ENCODE data around the gene TMEM181. TPM values are rescaled to one million over a fixed set of nuclear protein-coding genes. Genes with fewer than 3 reads are reported as not detected.
"Not testable (repeated sequence)": the region's sequence is repeated elsewhere in the genome, so short reads cannot be mapped to it uniquely, and the experiment has no call there.

Gene TMEM181
- total and polyA plus RNA-seq, 12 donors: 8.8 to 29.1 (median 20.5) TPM

DNA sequence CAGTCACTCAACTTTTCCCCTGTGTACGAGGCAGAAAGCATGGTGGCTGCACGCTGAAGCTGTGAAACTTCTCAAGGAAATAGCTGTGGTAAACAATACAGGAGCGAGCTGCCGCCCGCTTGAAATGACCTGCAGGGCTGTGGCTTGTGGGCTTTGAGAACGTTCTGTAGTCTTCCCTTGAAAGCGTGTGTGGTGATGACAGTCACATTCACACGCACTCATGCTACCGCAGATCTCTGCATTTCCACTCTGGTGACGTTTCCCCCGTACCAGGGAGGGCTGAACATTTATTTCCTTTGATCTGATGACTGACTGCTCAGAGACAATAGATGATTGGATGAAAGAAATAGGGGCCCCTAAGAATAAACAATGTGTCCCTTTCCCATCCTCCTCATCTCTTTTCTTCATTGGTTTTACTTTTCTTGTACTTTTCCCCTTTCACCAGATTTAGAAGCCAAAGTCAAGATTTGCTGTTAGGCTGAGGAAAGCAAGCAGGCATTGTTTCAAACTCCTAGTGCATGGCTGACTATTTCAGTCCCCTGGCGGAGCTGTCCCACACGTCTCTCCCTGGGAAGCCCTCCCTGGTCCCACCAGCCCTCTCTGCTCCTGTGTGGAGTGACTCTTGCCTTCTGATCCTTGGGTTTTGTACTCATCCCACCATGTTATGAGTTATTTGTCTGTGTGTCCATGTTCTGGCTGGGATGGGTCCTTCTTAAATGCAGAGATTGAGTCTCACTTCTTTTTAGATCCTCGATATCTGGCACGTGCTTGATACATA, 93.9 kb downstream of the TMEM181 start:
- Histone ChIP-seq H3K27me3 (no peaks in the 10 kb centered on the region), H3K4me1 (replicated peaks in 1 of 2) (peaks cover 0 to 20% of the 10 kb centered on the region in 2 donors), H3K9me3 (replicated peaks in 1 of 3) (no peaks in the 10 kb centered on the region), H3K27ac (peak overlapping the region in 4 of 5 donors; percentile 47 to 85 (median 66)), H3K4me3 (no peak overlapping the region), H3K36me3 (replicated peaks in 1 of 2) (no peaks in the 10 kb centered on the region)
- DNase-seq: peak in 3 of 7 donors; percentile 31 to 71 (median 32)
- 71 to 88% (median 79%) methylated on average over 14 to 15 of the region's 15 CpGs for WGBS, 4 donors
- TF ChIP-seq, protein P1, sequence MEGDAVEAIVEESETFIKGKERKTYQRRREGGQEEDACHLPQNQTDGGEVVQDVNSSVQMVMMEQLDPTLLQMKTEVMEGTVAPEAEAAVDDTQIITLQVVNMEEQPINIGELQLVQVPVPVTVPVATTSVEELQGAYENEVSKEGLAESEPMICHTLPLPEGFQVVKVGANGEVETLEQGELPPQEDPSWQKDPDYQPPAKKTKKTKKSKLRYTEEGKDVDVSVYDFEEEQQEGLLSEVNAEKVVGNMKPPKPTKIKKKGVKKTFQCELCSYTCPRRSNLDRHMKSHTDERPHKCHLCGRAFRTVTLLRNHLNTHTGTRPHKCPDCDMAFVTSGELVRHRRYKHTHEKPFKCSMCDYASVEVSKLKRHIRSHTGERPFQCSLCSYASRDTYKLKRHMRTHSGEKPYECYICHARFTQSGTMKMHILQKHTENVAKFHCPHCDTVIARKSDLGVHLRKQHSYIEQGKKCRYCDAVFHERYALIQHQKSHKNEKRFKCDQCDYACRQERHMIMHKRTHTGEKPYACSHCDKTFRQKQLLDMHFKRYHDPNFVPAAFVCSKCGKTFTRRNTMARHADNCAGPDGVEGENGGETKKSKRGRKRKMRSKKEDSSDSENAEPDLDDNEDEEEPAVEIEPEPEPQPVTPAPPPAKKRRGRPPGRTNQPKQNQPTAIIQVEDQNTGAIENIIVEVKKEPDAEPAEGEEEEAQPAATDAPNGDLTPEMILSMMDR (IDR thresholded peaks at IDR 0.05): no peak
- no peak for TF ChIP-seq POLR2A (IDR thresholded peaks at IDR 0.05)
- intact Hi-C loops (cut with DNase I): no loop called here

DNA sequence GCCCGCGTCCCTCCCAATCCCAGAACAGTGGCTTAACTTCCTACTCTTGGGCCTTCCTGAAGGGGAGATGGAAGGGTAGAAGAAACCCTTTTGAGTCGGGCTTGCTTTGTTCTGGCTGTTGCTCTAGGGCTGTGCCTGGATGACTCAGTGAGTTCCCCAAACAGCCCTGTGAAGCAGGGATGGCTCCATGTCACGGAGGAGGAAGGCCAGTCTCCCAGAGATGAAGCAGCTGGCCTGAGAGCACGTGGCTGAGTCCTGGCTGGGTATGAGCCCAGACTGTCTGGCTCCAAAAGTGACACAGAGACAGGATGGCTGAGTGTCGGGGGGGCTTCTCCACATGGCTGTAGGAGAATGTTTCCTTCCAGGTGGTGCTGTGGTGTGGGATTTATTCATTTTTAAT, 94.6 kb downstream of the TMEM181 start:
- no peak for TF ChIP-seq POLR2A (IDR thresholded peaks at IDR 0.05)
- TF ChIP-seq, protein P1 (IDR thresholded peaks at IDR 0.05): no peak
- intact Hi-C loops (cut with DNase I): no loop called here
- H3K27me3 ChIP-seq: no peaks in the 10 kb centered on the region
- no peaks in the 10 kb centered on the region for H3K36me3 ChIP-seq (replicated peaks in 1 of 2)
- 7 to 36% (median 34%) methylated on average over 3 to 6 of the region's 6 CpGs for WGBS, 4 donors
- peak overlapping the region in 4 of 5 donors; percentile 47 to 85 (median 66) for H3K27ac ChIP-seq
- no peaks in the 10 kb centered on the region for H3K9me3 ChIP-seq (replicated peaks in 1 of 3)
- DNase-seq: peak; percentile 77 to 94 (median 91)
- peaks cover 0 to 20% of the 10 kb centered on the region in 2 donors for H3K4me1 ChIP-seq (replicated peaks in 1 of 2)
- H3K4me3 ChIP-seq: no peak overlapping the region

DNA sequence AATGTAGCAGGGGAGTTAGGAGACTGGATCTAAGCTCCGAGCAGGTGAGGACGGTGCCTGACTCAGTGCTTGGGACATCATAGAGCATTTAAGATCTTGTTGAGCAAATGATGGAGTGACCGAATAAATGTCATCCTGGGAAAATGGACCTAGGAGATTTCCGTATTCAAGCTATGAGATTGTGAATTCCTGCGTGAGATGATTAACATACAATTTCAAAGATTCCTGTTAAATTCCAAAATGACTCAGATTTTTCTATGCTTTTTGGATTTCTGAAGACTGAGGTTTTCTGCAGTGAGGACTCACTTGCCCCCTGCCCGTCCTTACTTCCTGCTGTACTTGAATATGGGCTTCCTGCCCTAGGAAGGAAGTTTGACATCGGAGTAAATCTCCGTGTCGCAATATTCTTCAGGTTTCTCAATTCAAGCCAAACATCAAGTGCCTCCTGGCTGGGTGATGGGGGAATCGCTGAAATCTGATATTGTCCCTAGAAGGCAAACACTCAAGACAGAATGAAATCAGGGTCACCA, 95.1 kb downstream of the TMEM181 start:
- Histone ChIP-seq H3K9me3 (replicated peaks in 1 of 3) (no peaks in the 10 kb centered on the region), H3K4me1 (replicated peaks in 1 of 2) (peaks cover 0 to 20% of the 10 kb centered on the region in 2 donors), H3K36me3 (replicated peaks in 1 of 2) (no peaks in the 10 kb centered on the region), H3K27me3 (no peaks in the 10 kb centered on the region), H3K27ac (peak overlapping the region in 4 of 5 donors; percentile 47 to 85 (median 66)), H3K4me3 (no peak overlapping the region)
- intact Hi-C loops (cut with DNase I): no loop called here
- peak in 3 of 7 donors; percentile 19 to 55 (median 40) for DNase-seq
- TF ChIP-seq, protein P1 (IDR thresholded peaks at IDR 0.05): no peak
- no peak for TF ChIP-seq POLR2A (IDR thresholded peaks at IDR 0.05)
- WGBS, 4 donors: 62 to 71% (median 66%) methylated on average over 10 of the region's 10 CpGs

DNA sequence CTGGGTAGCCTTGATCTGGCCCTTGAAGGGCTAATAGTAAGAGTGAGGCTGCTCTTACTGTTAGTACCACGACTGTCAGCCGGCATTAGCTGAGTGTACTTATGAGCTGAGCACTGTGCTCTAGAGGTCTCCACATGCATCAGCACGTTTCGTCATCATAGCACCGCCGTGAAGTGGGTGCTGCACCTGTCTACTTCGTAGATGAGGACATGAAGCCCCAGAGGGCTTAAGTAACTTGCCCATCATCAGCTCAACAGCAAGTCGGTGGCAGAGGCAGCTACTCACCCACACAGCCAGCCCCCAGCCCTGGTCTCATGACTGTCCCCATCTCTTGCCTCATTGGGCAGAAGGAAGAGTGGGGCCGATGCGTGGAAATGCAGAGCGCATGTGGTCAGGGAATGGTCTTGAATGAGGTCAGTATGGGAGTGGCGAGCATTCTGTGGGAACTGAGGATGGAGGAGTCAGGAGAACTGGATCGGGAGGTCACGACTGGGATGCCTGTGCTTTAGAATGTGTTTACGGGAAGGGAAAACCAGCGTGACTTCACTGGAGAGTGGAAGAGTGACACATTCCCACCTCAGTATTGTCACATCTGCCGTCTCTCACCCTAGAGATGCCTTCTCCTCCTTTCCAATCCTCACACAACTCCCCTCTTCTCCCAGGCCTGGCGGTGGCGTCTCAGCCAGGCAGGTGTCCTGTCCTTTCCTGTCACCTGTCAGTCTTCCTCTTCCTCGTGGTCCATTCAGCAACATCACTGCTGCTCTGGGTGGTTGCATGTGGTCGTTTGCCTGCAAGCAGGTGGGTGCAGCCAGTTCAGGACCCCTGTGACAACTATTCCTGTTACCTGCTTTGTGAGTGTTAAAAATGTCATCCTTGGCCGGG, 95.9 kb downstream of the TMEM181 start:
- peak overlapping the region in 1 of 5 donors; percentile 83 for H3K27ac ChIP-seq
- H3K4me3 ChIP-seq: no peak overlapping the region
- peaks cover 0 to 20% of the 10 kb centered on the region in 2 donors for H3K4me1 ChIP-seq (replicated peaks in 1 of 2)
- H3K36me3 ChIP-seq (replicated peaks in 1 of 2): no peaks in the 10 kb centered on the region
- TF ChIP-seq, protein P1 (IDR thresholded peaks at IDR 0.05): no peak
- no peak for TF ChIP-seq POLR2A (IDR thresholded peaks at IDR 0.05)
- H3K27me3 ChIP-seq: no peaks in the 10 kb centered on the region
- H3K9me3 ChIP-seq (replicated peaks in 1 of 3): no peaks in the 10 kb centered on the region
- DNase-seq: peak in 2 of 7 donors; percentile 14 to 51
- intact Hi-C loops (cut with DNase I): no loop called here
- 83 to 94% (median 86%) methylated on average over 15 to 22 of the region's 22 CpGs for WGBS, 4 donors

DNA sequence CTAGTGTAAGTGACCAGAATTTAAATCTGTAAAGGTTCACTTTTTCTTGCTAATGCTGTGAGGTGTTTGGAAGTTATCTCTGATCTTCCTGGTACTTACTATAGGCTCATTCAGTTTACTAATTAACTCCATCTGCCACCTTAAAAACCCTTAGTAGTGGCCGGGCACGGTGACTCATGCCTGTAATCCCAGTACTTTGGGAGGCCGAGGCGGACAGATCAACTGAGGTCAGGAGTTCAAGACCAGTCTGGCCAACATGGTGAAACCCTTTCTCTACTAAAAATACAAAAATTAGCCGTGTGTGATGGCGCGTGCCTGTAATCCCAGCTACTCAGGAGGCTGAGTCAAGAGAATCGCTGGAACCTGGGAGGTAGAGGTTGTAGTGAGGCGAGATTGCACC, 97.1 kb downstream of the TMEM181 start:
- intact Hi-C loops (cut with DNase I); H3K27me3 ChIP-seq; H3K36me3 ChIP-seq (replicated peaks in 1 of 2); H3K9me3 ChIP-seq (replicated peaks in 1 of 3); H3K4me3 ChIP-seq; H3K27ac ChIP-seq: not testable (repeated sequence)
- 60 to 72% (median 66%) methylated on average over 9 of the region's 9 CpGs for WGBS, 4 donors
- DNase-seq: peak in 2 of 7 donors; percentile 13 to 51
- H3K4me1 ChIP-seq (replicated peaks in 1 of 2): peaks cover 0 to 20% of the 10 kb centered on the region in 2 donors

All from adrenal gland (tissue), 12 donors.